Measurements from ENCODE around the gene TAF7.

DNA sequence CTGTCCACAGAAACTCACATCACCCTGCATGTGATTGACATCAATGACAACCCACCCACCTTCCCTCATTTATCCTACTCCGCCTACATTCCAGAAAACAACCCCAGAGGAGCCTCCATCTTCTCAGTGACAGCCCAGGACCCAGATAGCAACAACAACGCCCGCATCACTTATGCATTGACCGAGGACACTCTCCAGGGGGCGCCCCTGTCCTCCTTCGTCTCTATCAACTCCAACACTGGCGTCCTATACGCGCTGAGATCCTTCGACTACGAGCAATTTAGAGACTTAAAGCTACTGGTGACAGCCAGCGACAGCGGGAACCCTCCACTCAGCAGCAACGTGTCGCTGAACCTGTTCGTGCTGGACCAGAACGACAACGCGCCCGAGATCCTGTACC, 24.7 kb upstream of the TAF7 start:
- TF ChIP-seq JUND (IDR thresholded peaks at IDR 0.05; ENCODE audit: low read depth, low read length): no peak
- no peak for TF ChIP-seq CTCF (IDR thresholded peaks at IDR 0.05 in 2 of 3, conservative IDR thresholded peaks at IDR 0.05 in 1 of 3; ENCODE audit: control insufficient read depth in 2 of 3, extremely low read depth in 1 of 3, insufficient read depth in 1 of 3, low read depth in 3 of 3, low read length in 3 of 3)
- no peak for TF ChIP-seq ATF2 (IDR thresholded peaks at IDR 0.05; ENCODE audit: low read length)
- TF ChIP-seq RUNX3 (IDR thresholded peaks at IDR 0.05; ENCODE audit: low read length): no peak
- TF ChIP-seq, protein P1, sequence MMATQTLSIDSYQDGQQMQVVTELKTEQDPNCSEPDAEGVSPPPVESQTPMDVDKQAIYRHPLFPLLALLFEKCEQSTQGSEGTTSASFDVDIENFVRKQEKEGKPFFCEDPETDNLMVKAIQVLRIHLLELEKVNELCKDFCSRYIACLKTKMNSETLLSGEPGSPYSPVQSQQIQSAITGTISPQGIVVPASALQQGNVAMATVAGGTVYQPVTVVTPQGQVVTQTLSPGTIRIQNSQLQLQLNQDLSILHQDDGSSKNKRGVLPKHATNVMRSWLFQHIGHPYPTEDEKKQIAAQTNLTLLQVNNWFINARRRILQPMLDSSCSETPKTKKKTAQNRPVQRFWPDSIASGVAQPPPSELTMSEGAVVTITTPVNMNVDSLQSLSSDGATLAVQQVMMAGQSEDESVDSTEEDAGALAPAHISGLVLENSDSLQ (IDR thresholded peaks at IDR 0.05): no peak
- no peak for TF ChIP-seq SP1 (IDR thresholded peaks at IDR 0.05; ENCODE audit: low read depth, low read length)
- TF ChIP-seq CREM (IDR thresholded peaks at IDR 0.05; ENCODE audit: low read depth): no peak
- no peak for TF ChIP-seq ZNF207 (IDR thresholded peaks at IDR 0.05; ENCODE audit: borderline replicate concordance)
- TF ChIP-seq MEF2A (IDR thresholded peaks at IDR 0.05; ENCODE audit: insufficient read depth, low read depth, low read length): no peak
- TF ChIP-seq, protein P2, sequence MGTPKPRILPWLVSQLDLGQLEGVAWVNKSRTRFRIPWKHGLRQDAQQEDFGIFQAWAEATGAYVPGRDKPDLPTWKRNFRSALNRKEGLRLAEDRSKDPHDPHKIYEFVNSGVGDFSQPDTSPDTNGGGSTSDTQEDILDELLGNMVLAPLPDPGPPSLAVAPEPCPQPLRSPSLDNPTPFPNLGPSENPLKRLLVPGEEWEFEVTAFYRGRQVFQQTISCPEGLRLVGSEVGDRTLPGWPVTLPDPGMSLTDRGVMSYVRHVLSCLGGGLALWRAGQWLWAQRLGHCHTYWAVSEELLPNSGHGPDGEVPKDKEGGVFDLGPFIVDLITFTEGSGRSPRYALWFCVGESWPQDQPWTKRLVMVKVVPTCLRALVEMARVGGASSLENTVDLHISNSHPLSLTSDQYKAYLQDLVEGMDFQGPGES (IDR thresholded peaks at IDR 0.05): no peak
- TF ChIP-seq, protein P3, sequence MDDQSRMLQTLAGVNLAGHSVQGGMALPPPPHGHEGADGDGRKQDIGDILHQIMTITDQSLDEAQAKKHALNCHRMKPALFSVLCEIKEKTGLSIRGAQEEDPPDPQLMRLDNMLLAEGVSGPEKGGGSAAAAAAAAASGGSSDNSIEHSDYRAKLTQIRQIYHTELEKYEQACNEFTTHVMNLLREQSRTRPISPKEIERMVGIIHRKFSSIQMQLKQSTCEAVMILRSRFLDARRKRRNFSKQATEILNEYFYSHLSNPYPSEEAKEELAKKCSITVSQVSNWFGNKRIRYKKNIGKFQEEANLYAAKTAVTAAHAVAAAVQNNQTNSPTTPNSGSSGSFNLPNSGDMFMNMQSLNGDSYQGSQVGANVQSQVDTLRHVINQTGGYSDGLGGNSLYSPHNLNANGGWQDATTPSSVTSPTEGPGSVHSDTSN (IDR thresholded peaks at IDR 0.05; ENCODE audit: insufficient replicate concordance, low read depth, low read length): no peak
- TF ChIP-seq CBFB (IDR thresholded peaks at IDR 0.05; ENCODE audit: low read depth): no peak
- TF ChIP-seq NR2C1 (IDR thresholded peaks at IDR 0.05): no peak
- no peak for TF ChIP-seq NFIC (IDR thresholded peaks at IDR 0.05; ENCODE audit: low read depth, low read length)
